HG02870 (cell line): ENCODE results near the gene SPRED1.
A peak's percentile ranks its signal among the peaks of the same experiment; 100 is the strongest.

Source experiments
- ATAC-seq: cut with Tn5 transposase; IDR thresholded peaks from one replicate; pipeline ENCODE4 v1.9.1; 2021; ENCODE audit warnings: mild to moderate bottlenecking, moderate library complexity; ENCODE audit not compliant: unreplicated experiment

SPRED1 gene

DNA sequence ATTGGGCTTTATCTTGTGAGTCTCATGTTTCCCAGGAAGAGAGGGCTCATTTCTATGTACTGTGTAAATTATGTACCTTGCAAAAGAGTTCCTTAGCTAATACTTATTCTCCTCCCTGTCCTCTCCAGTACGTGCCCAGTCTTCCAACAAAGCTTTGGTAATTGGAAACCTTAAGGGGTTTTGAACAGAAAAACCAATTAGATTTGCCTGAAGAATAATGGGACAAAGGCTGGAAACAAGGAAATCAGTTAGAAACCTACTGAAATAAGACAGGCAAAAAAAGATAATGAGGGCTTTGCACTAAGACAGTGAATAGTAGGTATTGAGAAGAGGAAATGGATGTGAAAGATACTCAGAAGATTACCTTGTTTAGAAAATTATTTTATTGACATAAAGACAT is 82.5 kb downstream of the SPRED1 start:
- no peak for ATAC-seq

DNA sequence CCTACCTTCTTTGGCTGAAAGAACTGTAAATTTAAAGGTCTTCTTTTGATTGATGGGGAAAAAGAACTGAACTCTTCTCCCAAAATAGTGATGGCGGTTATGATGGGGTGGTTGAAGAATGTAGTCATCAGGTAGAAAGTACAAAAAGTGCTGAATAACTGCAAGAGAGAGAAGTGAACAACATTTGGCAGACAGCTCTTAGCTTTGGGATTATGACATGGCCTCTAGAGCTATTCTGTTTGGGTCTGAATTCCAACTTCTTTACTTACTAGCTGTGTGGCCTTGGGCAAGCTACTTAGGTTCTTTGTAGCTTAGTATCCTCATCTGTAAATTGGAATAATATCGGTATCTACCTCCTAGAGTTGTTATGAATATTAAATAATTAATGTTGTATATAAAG is 91.7 kb downstream of the SPRED1 start:
- no peak for ATAC-seq

DNA sequence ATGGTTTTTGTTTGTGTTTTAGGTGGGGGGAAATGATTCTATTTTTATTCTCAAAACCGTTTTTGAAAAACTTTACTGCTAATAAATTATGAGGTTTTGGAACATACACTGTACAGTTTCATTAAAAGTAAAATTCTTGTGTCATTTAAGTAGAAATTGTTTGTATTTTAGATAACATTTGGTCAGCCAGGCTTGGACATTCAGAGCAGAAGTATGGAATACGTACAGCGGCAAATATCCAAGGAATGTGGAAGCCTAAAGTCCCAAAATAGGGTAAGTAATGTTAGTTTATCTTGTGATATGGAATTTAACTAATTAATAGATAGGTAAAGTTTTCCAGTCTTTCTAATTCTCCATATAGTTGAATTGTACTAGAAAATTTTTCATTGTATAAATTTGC is 96.6 kb downstream of the SPRED1 start:
- ATAC-seq: no peak

DNA sequence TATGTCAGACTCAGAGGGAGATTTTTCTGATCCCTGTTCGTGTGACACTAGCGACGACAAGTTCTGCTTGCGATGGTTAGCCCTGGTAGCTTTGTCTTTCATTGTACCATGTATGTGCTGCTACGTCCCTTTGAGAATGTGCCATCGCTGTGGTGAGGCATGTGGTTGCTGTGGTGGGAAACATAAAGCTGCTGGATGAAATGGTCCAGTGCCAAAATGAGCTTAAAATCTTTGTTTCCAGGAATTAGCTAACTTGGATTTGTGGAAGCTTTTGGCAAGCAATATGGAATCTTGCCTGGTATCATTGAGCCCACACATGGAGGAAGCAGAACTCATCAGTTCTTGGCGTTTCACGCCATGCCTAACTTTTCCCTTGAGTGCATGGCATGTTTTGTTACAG is 98.8 kb downstream of the SPRED1 start:
- ATAC-seq: no peak

DNA sequence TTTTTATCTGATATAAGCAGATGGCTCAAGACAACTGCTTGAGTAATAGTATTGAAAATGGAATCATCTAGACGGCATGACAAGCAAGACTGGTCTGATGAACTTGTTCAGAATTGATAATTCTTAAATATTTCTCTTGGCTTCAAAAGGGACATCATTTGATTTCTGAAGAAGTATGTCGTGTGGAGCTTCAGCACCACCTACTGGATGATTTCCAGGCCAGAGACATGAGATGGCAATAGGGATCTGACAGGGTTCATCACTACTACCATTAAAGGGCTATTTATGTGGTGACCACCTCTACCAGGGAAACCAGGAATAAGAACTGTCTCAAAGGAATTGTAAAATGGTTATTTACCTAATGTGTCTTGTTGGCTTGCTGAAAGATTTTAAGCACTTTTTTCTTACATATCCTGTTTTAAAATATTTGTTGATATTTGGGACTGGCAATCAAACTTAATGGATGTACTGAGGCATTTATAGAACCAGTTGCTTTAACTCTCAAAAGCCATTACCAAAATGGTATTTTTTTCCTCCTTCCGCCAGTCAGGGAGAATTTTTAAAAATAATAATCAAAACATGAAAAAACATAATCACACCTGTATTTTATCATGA is 101.8 kb downstream of the SPRED1 start:
- ATAC-seq: no peak

DNA sequence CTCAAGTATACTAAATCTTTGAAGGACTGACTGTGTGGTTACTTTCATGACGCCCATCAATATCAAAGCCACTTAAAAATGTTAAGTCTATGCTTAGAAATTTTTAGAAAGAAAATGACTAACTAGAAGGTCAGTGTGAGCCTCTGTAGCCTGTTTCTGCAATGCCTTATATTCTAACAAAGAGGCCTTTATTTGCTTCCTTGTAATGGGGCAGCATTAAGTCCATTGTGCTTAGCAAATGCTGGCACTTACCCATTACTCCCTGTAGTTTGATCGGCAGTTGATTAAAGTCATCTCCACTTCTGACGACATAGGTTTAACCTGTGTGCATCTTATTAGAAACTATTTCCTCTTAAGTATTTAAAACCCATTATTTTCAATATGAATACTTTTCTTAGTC is 109.7 kb downstream of the SPRED1 start:
- ATAC-seq: no peak

DNA sequence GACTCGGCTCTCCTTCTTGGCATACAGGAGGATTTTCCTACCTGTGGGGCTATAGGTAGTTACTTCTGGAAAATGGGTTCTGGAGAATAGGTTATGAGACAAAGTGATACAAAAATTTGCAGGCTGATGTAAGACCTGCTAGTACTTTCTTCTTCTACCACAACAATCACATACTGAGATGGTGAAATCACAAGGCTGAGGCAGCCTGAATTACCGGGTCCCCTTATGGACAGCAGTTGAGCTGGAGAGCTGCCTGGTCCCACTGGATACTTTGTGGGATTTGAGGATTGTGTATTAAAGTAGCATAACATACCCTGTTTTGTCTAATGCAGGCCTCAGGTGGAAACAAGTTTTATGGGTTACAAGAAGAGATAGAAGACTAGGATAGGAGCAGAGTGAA is 114.8 kb downstream of the SPRED1 start:
- no peak for ATAC-seq

DNA sequence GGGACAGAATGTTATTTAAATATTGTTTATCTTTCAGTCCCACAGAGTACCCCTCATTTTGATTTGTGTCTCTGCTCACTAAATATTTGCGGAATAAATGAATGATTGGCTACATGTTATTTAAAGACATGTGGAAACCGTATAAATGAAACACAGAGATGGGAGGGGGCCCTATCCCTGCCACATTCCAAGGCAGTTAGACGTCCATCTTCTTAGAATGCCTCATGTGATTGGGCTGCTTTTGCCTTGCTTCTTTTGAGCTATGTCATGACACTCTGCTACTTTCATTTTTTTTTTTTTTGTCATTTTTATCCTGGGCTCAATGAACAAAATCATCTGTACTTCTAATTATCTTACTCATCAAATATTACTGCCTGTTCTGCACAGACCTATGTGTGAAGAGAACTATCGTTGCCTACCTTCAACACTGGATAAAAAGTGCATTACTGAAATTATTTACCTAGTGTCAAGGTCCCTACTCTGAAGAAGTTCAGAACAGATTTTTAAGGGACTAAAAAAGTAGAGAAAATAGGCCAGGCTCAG is 117.4 kb downstream of the SPRED1 start:
- no peak for ATAC-seq

DNA sequence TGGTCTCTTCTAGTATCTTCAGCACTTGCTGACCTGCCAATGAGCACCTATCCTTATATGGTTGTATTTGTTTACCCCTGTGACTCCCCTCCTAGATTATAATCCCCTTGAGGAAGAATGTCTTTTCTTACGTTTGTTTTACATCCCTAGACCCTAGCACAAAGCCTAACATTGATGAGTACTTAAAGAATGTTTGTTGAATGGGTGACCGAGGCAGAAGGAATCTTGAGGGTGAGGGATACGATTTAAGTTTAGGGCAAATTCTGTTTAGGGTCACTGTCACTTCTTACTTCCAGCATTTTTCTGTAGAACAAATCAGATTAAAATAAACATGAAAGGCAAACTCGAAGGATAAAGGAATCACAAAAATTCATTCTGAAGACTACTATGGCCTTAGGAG is 120.4 kb downstream of the SPRED1 start:
- ATAC-seq: no peak

DNA sequence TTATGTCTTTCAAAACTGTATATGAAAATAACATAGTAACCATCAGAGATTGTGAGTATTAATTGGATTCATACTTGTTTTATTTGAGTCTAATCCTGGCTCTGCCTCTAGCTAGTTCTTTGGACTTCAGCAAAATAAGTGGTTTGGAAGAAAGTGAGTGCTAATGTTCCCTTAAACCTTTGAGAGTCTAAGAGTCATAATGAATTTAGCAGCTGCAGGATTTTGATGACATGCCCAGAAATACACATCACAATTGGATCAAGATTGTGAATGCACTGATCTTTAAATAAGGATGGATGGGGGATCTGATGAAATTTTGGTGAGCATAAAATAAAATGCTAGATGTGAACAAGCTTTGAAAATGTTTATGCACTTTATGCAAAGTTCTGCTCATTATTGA is 121.4 kb downstream of the SPRED1 start:
- ATAC-seq: no peak

DNA sequence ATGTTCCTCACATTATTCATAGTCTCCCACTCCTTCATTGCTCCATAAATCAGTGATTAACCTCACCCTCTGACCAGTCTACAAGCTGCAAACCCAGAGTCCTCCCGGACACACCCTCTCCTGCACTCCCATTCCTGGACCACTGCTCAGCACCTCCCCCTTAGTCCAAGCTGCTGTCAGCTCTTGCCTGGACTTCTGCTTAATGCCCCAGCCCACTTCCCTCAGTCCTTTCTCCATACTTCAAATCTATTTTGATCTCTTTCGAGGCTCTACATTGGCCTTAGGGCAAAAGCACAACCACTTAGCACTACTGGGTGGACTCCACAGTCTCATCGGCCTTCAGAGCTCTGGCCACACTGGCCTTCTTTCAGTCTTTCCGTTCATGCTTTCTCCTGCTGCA is 121.9 kb downstream of the SPRED1 start:
- ATAC-seq: no peak

DNA sequence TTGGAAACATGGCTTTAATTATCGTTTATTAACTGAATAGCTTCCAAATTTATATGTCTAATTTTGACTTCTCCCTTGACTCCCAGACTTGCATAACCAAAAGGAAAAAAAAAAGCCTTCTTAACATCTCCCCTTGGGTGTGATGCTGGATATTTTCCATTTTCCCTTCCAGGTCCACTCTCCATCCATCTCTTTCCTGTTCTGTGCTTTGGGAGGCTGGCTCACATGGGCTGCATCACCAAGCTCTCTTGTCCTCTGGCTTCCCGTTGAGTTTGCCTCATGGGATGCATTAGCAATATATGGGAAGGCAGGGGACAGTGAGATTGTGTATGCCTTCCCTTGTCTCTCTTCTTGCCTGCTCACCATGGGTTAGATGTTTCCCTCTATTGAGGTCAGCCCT is 123.4 kb downstream of the SPRED1 start:
- no peak for ATAC-seq

DNA sequence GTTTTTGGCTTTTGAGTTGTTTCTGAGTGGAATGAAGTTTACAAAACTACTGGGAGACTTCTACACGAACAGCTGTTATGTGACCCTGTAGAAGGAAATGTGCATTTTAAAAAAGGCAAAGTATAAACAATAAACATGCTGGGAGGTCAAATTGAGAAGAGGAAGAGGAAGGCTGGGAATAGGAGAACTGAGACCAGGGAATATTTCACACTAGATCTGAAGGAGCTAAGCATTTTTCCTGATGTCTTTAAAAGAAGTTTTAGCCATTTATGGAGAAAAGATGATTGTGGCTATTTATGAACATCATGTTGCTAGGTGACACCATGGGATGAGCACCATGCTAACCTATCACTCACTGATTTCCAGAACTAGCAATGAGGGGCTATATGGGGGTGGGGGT is 125.0 kb downstream of the SPRED1 start:
- ATAC-seq: no peak

DNA sequence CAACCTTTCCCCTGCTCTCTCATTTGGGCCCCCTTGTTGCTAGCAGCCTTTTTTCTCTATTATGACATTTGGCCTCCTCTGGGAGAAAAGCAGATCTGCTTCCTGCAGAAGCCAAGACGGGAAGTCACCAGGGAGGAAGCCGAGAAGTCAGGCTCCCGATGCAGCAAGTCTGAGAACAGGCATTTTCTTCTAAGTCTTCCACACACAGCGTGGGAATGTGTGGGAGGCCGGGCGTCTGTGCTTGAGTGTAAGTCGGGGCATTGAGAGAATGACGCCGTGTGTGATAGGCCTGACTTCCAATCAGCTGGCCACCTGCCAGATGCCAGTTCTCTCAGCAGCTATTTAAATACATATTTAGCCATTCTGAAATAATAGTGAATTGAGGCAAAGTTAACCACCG is 125.5 kb downstream of the SPRED1 start:
- no peak for ATAC-seq

DNA sequence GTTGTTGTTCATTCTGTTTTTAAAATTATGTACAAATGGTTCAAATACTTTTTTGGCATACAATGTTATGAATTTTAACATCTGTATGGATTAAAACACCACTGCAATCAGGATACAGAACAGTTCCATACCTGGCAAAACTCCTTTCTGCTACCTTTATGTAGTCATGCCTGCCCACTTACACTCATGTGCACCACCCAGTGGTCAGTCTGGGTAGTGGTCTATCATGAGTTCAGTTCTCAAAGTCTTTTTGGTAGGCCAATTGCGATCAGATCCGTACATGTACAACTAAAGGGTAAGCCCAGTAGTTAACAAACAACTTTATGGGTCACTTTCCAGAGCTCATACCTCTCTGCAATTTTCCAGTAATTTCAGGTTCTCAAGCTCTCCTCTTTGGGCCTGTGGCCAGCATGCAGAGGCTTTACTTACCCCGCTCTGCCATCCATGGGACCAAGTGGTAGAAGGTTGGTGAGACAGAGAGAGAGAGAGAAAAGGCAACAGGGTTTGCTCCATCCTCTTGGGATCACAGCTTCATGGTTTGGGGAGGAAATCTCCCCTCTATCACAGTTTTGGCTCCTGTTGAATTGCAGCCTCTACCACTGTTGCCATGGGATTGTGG is 137.4 kb downstream of the SPRED1 start:
- peak; percentile 85 for ATAC-seq

DNA sequence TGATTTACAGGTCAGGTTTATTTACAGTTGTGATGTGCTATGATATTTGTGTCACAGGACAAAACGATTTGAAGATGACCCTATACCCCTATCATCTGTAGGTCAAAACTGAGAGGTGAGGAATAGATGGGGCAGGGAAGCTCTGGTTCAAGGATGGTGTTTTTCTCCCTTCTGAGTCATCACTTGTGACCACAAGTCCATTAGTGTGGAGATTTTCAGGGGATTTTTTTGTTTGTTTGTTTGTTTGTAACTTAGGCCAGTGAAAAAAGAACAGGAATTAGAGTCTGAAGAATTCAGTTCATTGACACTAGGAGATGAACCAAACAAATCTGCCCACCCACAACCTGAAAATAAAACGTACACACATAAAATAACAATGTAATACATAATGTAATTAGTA is 138.6 kb downstream of the SPRED1 start:
- no peak for ATAC-seq

DNA sequence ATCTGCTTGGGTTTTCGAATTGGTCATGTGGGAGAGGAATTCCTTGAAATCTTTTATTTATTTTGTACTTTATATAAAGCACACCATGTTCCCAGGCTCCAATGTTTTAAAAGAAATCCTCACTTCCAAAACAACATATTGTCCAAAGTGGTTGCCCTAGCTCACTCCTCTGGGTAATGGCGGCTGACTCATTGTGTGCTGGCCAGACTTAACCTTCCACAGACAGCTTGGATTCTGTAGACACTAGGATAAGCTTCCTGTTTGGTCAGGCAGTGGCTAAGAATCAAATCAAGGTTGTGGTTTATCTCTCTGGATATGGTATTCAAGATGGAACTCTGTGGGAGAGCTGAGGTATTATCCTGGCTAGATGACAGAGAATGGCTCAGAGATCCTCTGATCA is 145.5 kb downstream of the SPRED1 start:
- no peak for ATAC-seq

DNA sequence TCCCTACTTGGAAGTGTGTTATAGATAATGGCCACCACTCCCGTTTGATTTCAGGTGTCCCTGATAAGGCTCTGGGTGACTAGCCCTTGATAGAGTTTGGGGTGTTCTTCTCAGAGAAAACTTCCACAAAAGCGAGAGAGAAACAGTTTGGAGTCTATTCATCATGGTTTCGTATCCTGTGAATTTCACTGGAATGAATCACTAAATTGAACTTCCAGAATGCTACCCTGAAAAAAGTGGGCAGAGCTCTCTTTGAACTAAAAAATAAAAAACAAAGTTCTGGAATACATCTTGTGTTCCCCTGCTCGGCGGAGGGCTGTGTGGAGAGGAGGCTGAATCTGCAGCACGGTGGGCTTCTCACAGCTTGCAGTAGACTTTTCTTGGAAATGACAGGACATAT is 148.5 kb downstream of the SPRED1 start:
- ATAC-seq: no peak

DNA sequence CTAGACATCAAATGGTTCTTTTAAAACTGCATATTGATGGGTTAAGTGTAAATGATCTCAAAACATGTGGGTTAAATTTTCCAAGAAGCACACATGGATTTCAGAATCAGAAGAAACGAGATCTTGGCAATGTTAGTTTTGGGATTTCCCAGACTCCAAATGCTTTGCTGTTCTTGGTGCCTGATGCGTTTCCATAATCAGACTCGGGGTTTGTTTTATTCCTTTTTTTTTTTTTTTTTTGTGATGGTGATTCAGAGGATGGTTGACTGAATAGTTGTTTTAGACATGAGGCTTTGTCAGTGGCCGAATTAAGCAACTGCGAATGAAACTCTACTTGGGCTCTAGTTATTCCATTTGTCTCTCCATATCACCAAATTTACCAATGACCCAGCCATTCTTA is 149.1 kb downstream of the SPRED1 start:
- ATAC-seq: no peak

DNA sequence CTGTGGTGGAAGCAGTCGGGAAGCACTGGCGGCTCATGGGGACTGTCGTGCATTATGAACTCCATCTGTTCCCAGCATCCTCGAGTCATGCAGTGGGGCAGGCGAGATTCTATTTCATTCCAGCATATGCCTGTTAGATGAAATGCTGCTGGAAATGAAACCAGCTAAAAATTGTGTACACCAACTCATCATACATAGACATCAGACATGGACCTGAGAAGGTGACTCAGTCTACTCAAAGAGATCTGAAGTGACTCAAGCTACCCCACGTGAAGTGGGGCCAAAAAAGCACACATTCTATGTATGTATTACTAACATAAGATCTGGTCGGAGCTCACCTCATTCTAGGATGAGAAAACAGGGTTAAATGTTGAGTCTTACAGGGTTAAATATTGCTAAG is 153.8 kb downstream of the SPRED1 start:
- no peak for ATAC-seq
